ENCODE results near the gene AOC3. TPM values are rescaled to one million over a fixed set of nuclear protein-coding genes. Genes with fewer than 3 reads are reported as not detected.

AOC3 gene
- total and polyA plus RNA-seq, 2 donors (not counting 3 experiments of a cell fraction or from before 2014, with no cell fraction given), result 0.11 to 0.27 TPM

DNA sequence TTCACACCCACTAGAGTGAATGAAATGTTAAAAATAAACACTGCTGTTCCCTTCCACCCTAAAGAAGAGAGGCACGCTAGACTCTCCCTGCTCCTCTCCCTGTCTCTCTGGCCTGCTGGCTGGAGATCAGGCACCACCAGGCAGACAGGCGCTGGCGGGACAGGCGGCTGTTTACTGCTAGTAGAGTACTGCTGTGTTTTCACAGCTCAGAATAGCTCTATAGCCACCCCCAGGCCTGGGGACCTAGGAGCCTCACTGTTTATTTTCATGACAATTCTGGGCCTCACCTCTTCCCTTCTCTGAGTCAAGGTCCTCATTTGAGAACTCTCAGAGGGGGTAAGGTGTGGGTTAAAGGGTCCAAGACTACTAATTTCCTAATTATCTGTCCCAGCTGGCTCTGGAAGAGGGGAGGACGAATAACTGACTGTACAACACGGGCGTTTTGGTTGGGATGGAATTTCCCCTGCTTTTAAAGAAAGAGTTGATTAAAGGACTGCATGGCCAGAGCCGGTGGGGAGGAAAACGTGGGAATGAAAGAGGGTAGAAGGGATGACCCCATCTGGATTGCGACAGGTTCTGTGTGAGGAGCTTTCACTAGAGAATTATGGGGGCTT, 40.6 kb downstream of the AOC3 start:
- POLR2A ChIA-PET, result no interaction called here
- Histone ChIP-seq H3K9me1 (replicated peaks; ENCODE audit: control insufficient read depth, extremely low read depth, insufficient read depth, low read length) (no peaks in the 10 kb centered on the region), H3K27ac (ENCODE audit: insufficient read depth, low read depth, low read length) (no peak overlapping the region), H4K20me1 (replicated peaks; ENCODE audit: control insufficient read depth, extremely low read depth, insufficient read depth, low read length) (no peaks in the 10 kb centered on the region), H3K9me3 (replicated peaks; ENCODE audit: control insufficient read depth, insufficient read depth, low read length) (no peaks in the 10 kb centered on the region), H3K4me3 (replicated peaks in 1 of 3; ENCODE audit: insufficient read depth in 1 of 3, low read depth in 1 of 3, low read length in 3 of 3) (no peak overlapping the region), H3K4me1 (ENCODE audit: control insufficient read depth, extremely low read depth, insufficient read depth, low read length) (peaks cover 25% of the 10 kb centered on the region), H3K27me3 (ENCODE audit: control insufficient read depth in 2 of 2, insufficient read depth in 2 of 2, low read length in 2 of 2) (no peaks in the 10 kb centered on the region), H3K9ac (replicated peaks; ENCODE audit: extremely low read depth, insufficient read depth, low read length) (no peak overlapping the region), H3K4me2 (ENCODE audit: insufficient read depth, low read length) (no peak overlapping the region), H3K36me3 (ENCODE audit: control insufficient read depth in 2 of 2, extremely low read depth in 1 of 2, insufficient read depth in 2 of 2, low read length in 2 of 2) (no peaks in the 10 kb centered on the region), H2AFZ (ENCODE audit: low read depth, low read length) (peak overlapping the region; percentile 12), H3K79me2 (ENCODE audit: control insufficient read depth, insufficient read depth, low read length) (no peaks in the 10 kb centered on the region)
- dilution Hi-C loops (cut with MboI; ENCODE audit: extremely low pct_ligation_motif_present, low sequenced_read_pairs), result no loop called here
- FAIRE-seq (no peak), DNase-seq (ENCODE audit: low read depth, low spot score) (no peak)
- CTCF ChIA-PET, result interaction anchor here (0.6 to 1.6 kb wide), 3 partner anchors 13 to 120 kb away, joined by 3 to 6 read pairs (median 4); no protein-coding TSS in a partner anchor
- intact Hi-C loops (cut with micrococcal nuclease), result no loop called here
- TF ChIP-seq GATA2 (IDR thresholded peaks at IDR 0.05; ENCODE audit: insufficient read depth, insufficient read length, low read depth, low read length), result no peak
- no peak for TF ChIP-seq POLR2A (IDR thresholded peaks at IDR 0.05; ENCODE audit: low read depth, low read length)
- no peak for TF ChIP-seq MYC (IDR thresholded peaks at IDR 0.05; ENCODE audit: low read depth, low read length)
- TF ChIP-seq FOS (IDR thresholded peaks at IDR 0.05; ENCODE audit: borderline replicate concordance, insufficient read depth, low read length), result no peak
- TF ChIP-seq, protein P1, sequence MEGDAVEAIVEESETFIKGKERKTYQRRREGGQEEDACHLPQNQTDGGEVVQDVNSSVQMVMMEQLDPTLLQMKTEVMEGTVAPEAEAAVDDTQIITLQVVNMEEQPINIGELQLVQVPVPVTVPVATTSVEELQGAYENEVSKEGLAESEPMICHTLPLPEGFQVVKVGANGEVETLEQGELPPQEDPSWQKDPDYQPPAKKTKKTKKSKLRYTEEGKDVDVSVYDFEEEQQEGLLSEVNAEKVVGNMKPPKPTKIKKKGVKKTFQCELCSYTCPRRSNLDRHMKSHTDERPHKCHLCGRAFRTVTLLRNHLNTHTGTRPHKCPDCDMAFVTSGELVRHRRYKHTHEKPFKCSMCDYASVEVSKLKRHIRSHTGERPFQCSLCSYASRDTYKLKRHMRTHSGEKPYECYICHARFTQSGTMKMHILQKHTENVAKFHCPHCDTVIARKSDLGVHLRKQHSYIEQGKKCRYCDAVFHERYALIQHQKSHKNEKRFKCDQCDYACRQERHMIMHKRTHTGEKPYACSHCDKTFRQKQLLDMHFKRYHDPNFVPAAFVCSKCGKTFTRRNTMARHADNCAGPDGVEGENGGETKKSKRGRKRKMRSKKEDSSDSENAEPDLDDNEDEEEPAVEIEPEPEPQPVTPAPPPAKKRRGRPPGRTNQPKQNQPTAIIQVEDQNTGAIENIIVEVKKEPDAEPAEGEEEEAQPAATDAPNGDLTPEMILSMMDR (IDR thresholded peaks at IDR 0.05; ENCODE audit: extremely low read depth in 1 of 2, insufficient read depth in 1 of 2, low read depth in 1 of 2, low read length in 2 of 2), result no peak
- no peak for TF ChIP-seq POLR2AphosphoS5 (IDR thresholded peaks at IDR 0.05; ENCODE audit: insufficient read depth, low read depth, low read length)
- TF ChIP-seq, protein P2, sequence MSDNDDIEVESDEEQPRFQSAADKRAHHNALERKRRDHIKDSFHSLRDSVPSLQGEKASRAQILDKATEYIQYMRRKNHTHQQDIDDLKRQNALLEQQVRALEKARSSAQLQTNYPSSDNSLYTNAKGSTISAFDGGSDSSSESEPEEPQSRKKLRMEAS (IDR thresholded peaks at IDR 0.05; ENCODE audit: insufficient read depth, insufficient read length), result no peak
- no peak for TF ChIP-seq JUN (IDR thresholded peaks at IDR 0.05; ENCODE audit: borderline replicate concordance, insufficient read depth, insufficient read length, low read depth)
- TF ChIP-seq EZH2 (IDR thresholded peaks at IDR 0.05; ENCODE audit: borderline replicate concordance, low read depth, low read length, severe bottlenecking), result no peak
- BruUV-seq (replicated peaks), result no TSS peak

All from endothelial cell of umbilical vein (primary cell).